MCF 10A (cell line): ENCODE results near the gene NGB. TPM values are rescaled to one million over a fixed set of nuclear protein-coding genes. Genes with fewer than 3 reads are reported as not detected.

Experiments used
- BruUV-seq: library from RNA; stranded (reverse); fragments of 400-500 nt; replicated peaks from 2 replicates; lab custom pipeline; 2021; lab: Mats Ljungman, UMichigan
- CTCF ChIA-PET: fragments of 300-600 bp; sonication (Branson Sonifier 250); formaldehyde crosslinking; extraction: SDS; loops from one replicate; lab custom pipeline; 2021; ENCODE audit warnings: antibody characterized with exemption, inconsistent platforms; lab: Yijun Ruan, JAX
- POLR2A ChIA-PET: fragments of 300-600, 350-650 bp; sonication (Branson Sonifier 250); formaldehyde crosslinking; extraction: SDS; loops from one replicate; lab custom pipeline; 2020; ENCODE audit warnings: antibody characterized with exemption, inconsistent platforms; lab: Yijun Ruan, JAX
- DNase-seq: peaks from one replicate; pipeline ENCODE4 v3.0.0-alpha.2; 2018; ENCODE audit not compliant: unreplicated experiment
- H3K27ac Mint-ChIP-seq: one replicate; pipeline ENCODE4 v1.8.0; 2022; ENCODE audit warnings: mild to moderate bottlenecking, low read depth, mixed read lengths; ENCODE audit not compliant: unreplicated experiment
- H3K27me3 Mint-ChIP-seq: one replicate; pipeline ENCODE4 v1.8.0; 2022; ENCODE audit warnings: mixed read lengths; ENCODE audit not compliant: insufficient read depth, unreplicated experiment
- H3K36me3 Mint-ChIP-seq: one replicate; pipeline ENCODE4 v1.8.0; 2022; ENCODE audit warnings: mild to moderate bottlenecking, moderate library complexity, mixed read lengths; ENCODE audit not compliant: insufficient read depth, unreplicated experiment
- H3K4me1 Mint-ChIP-seq: one replicate; pipeline ENCODE4 v1.8.0; 2022; ENCODE audit warnings: mixed read lengths; ENCODE audit not compliant: insufficient read depth, unreplicated experiment
- H3K4me3 Mint-ChIP-seq: one replicate; pipeline ENCODE4 v1.8.0; 2022; ENCODE audit warnings: mild to moderate bottlenecking, moderate library complexity, mixed read lengths; ENCODE audit not compliant: unreplicated experiment
- H3K9me3 Mint-ChIP-seq: one replicate; pipeline ENCODE4 v1.8.0; 2022; ENCODE audit warnings: mixed read lengths; ENCODE audit not compliant: unreplicated experiment
- CTCF ChIP-seq: fragments of 200-600 bp; IDR thresholded peaks from one replicate; pipeline ENCODE4 v1.8.0; 2022; ENCODE audit warnings: antibody characterized with exemption, mild to moderate bottlenecking; ENCODE audit not compliant: unreplicated experiment
- intact Hi-C: fragments of 100-400 bp; cut with micrococcal nuclease; formaldehyde crosslinking; loops from 2 replicates; pipeline ENCODE4 v1.14.1; 2022
- total RNA-seq: library from RNA; stranded (reverse); gene quantifications from 2 replicates; pipeline ENCODE4 v1.2.3, GENCODE V29; 2022

The NGB gene
- total RNA-seq, 1 experiment from 2014 or later: not detected

DNA sequence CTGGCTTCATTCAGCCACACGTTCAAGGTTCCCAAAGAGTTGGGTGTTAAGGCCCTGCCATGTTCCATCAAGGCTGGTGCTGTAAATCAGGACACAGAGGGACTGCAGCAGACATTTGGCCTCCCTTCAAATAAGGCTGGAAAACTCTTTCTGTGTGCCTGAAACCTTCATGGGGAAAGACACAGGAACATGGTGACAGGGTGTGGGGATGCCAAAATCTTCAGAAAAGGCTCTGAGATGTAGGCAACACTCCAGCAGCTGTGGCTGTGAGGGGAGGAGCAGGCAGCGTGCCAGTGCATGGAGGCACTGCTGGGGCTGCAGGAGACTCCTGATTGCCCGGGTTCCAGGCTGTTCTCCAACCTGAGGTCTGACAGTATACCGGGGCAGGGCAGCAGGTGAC lies 34.7 kb upstream of the NGB start:
- no peaks in the 10 kb centered on the region for H3K36me3 Mint-ChIP-seq
- no TSS peak for BruUV-seq
- H3K9me3 Mint-ChIP-seq: no peaks in the 10 kb centered on the region
- POLR2A ChIA-PET: interaction anchor here (1.4 kb wide), 1 partner anchor 14 kb away, joined by 4 read pairs; no protein-coding TSS in a partner anchor
- H3K4me1 Mint-ChIP-seq: peaks cover 37% of the 10 kb centered on the region
- no peak for TF ChIP-seq CTCF
- CTCF ChIA-PET: interaction anchor here (9.1 kb wide), 1 partner anchor 9 kb away, joined by 264 read pairs; no protein-coding TSS in a partner anchor
- intact Hi-C loops: loop anchor here (10.0 kb wide), 1 partner anchor 431 kb away; no protein-coding TSS in a partner anchor
- H3K4me3 Mint-ChIP-seq: no peak overlapping the region
- no peaks in the 10 kb centered on the region for H3K27me3 Mint-ChIP-seq
- DNase-seq: no peak
- H3K27ac Mint-ChIP-seq: peak overlapping the region; percentile 67

- BruUV-seq: no TSS peak
- H3K4me3 Mint-ChIP-seq: peak overlapping the region; percentile 58
- H3K27ac Mint-ChIP-seq: peak overlapping the region; percentile 97
- intact Hi-C loops: loop anchor here (5.0 to 10.0 kb wide), 2 partner anchors 154 to 429 kb away; partner anchors contain the start of genes AHSA1 and VIPAS39
- peak; percentile 96 for DNase-seq
- peaks cover 33% of the 10 kb centered on the region for H3K4me1 Mint-ChIP-seq
- POLR2A ChIA-PET: interaction anchor here (0.5 to 5.5 kb wide), 14 partner anchors 10 to 457 kb away, joined by 3 to 108 read pairs (median 4); partner anchors contain the start of genes AHSA1, GSTZ1, POMT2 and VIPAS39
- CTCF ChIA-PET: interaction anchor here (0.7 to 9.1 kb wide), 7 partner anchors 11 to 427 kb away, joined by 3 to 264 read pairs (median 3); no protein-coding TSS in a partner anchor
- no peaks in the 10 kb centered on the region for H3K27me3 Mint-ChIP-seq
- no peak for TF ChIP-seq CTCF
- H3K36me3 Mint-ChIP-seq: peaks cover 4% of the 10 kb centered on the region
- H3K9me3 Mint-ChIP-seq: no peaks in the 10 kb centered on the region
These were observed 32.6 kb upstream of the NGB start for GRCh38 chr14:77303417-77304156.

DNA sequence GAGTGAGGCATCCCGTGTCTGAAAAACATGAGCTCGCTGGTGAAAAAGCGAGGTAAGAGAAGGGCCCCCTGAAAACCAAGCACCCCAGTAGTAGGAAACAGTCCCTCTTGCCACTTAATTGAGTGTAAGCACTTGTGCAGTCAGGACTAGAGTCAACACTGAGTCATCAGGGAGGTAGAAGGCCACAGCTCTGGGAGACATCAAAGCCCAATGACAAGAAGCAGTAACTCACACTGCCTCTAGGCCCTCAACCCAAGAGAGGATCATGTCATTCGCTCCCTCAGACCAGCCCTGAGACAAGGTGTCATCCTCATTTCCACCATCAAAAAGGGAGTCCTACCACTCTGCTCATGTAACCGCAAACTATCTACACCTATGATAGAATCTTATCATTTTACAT lies 31.9 kb upstream of the NGB start:
- intact Hi-C loops: loop anchor here (5.0 to 10.0 kb wide), 2 partner anchors 154 to 428 kb away; partner anchors contain the start of genes AHSA1 and VIPAS39
- POLR2A ChIA-PET: interaction anchor here (1.2 to 5.5 kb wide), 4 partner anchors 11 to 150 kb away, joined by 4 to 108 read pairs (median 22); partner anchors contain the start of genes GSTZ1 and POMT2
- peak; percentile 73 for DNase-seq
- no TSS peak for BruUV-seq
- Mint-ChIP-seq H3K36me3 (peaks cover 7% of the 10 kb centered on the region), H3K27me3 (no peaks in the 10 kb centered on the region), H3K4me3 (no peak overlapping the region), H3K27ac (peak overlapping the region; percentile 97), H3K4me1 (peaks cover 33% of the 10 kb centered on the region), H3K9me3 (no peaks in the 10 kb centered on the region)
- TF ChIP-seq CTCF: no peak
- CTCF ChIA-PET: interaction anchor here (1.3 to 9.1 kb wide), 6 partner anchors 12 to 427 kb away, joined by 3 to 264 read pairs (median 9); no protein-coding TSS in a partner anchor

DNA sequence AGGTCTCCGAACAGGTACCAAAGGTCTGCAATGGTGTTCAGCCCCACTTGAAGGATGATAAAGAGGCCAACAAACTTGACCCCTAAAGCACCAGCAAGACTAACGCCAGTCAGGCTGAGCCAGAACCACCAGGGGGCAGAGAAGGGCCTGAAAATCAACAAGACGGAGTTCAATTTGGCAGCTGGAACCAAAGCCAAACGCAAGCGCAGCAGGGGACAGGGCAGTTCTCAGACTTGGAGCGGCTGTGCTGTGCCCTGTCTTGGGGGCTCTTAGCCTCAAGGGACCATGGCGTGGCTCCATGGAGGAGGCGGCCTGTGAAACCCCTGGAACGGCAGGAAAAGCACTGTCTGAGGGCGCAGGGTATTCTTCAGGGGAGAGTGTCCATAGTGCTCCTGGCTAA lies 30.1 kb upstream of the NGB start:
- intact Hi-C loops: loop anchor here (1.0 to 10.0 kb wide), 4 partner anchors 15 to 426 kb away; partner anchors contain the start of genes AHSA1 and VIPAS39
- CTCF ChIA-PET: interaction anchor here (0.5 to 9.1 kb wide), 15 partner anchors 9 to 251 kb away, joined by 3 to 264 read pairs (median 4); partner anchors contain the start of genes GSTZ1 and POMT2
- Mint-ChIP-seq H3K27me3 (no peaks in the 10 kb centered on the region), H3K9me3 (no peaks in the 10 kb centered on the region), H3K36me3 (peaks cover 11% of the 10 kb centered on the region), H3K4me3 (no peak overlapping the region), H3K27ac (no peak overlapping the region), H3K4me1 (peaks cover 24% of the 10 kb centered on the region)
- no TSS peak for BruUV-seq
- DNase-seq: peak; percentile 75
- POLR2A ChIA-PET: interaction anchor here (0.6 to 5.5 kb wide), 5 partner anchors 13 to 348 kb away, joined by 3 to 108 read pairs (median 3); partner anchors contain the start of genes GSTZ1, POMT2, SAMD15 and TMED8
- peak; percentile 83 for TF ChIP-seq CTCF
